ENCODE results near the gene CDH22.

- TF ChIP-seq CTCF (IDR thresholded peaks at IDR 0.05 in 4 of 5, conservative IDR thresholded peaks at IDR 0.05 in 1 of 5) (no peak), POLR2A (IDR thresholded peaks at IDR 0.05) (no peak)
Measured at GRCh38 chr20:46306743-46307138, 1.6 kb downstream of the CDH22 start.
